ENCODE measurements around the gene RAB31. TPM values are rescaled to one million over a fixed set of nuclear protein-coding genes. Genes with fewer than 3 reads are reported as not detected.
A peak's percentile ranks its signal among the peaks of the same experiment; 100 is the strongest.

RAB31 gene
- total RNA-seq, 3 donors from 2014 or later, result 22.4 to 110 (median 32.4) TPM

GRCh38 chr18:9876212-9876866 is 168.2 kb downstream of the RAB31 start:
- Histone ChIP-seq H3K4me3 (peak overlapping the region in 1 of 3 donors; percentile 21), H3K9me3 (no peaks in the 10 kb centered on the region), H3K27ac (peak overlapping the region in 1 of 2 donors; percentile 17)

DNA sequence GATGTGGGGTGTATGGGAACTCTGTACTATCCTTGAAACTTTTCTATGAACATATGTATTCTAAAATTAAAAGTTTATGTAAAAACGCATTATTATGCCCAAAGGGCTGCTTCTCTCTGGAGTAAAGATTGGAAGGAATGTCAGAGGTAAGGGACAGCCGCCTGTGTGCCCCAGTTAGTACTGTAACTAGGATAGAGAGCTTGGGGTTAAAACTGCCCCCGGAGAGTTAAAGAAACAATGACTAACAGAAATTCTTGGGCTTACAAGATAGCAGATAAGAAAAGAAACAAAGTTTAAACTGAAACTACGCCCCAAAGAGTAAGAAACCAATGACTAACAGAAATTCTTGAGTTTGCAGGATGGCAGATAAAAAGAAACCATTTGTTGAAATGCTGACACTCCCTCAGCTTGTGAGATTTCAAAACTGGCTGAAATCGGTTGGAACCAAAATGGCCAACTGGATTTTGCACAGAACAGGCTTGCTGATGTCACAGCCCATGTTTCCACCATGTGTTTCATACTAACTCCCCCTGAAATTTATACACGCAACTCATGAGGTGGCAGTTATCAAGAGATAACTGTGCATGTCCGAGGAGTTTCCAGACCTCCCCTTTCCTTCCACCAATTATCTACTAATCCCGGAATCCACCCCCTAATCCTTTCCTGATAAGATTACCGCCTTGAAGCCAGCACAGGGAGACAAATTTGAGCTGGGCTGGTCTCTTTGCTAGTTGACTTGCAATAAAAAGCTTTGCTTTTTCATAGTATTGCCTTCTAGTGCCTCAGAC is 169.0 kb downstream of the RAB31 start:
- Histone ChIP-seq H3K9me3 (no peaks in the 10 kb centered on the region), H3K27me3 (no peaks in the 10 kb centered on the region), H3K4me1 (no peaks in the 10 kb centered on the region), H3K36me3 (no peaks in the 10 kb centered on the region), H3K27ac (peak overlapping the region; percentile 3 to 17), H3K4me3 (peak overlapping the region; percentile 1 to 24 (median 21))
- no peak for DNase-seq (ENCODE audit: low spot score in 2 of 2)
- no peak for TF ChIP-seq CTCF (IDR thresholded peaks at IDR 0.05)
- no peak for TF ChIP-seq POLR2AphosphoS5 (IDR thresholded peaks at IDR 0.05)
- intact Hi-C loops (cut with DNase I; ENCODE audit: low total_unique reads), result loop anchor here (1.0 kb wide), 1 partner anchor 10 kb away; no protein-coding TSS in a partner anchor

More at GRCh38 chr18:9876212-9876866, 168.2 kb downstream of the RAB31 start:
- TF ChIP-seq CTCF (IDR thresholded peaks at IDR 0.05) (no peak), POLR2AphosphoS5 (IDR thresholded peaks at IDR 0.05) (no peak), POLR2A (IDR thresholded peaks at IDR 0.05) (no peak)
- no peaks in the 10 kb centered on the region for H3K36me3 ChIP-seq
- no peaks in the 10 kb centered on the region for H3K4me1 ChIP-seq
- intact Hi-C loops (cut with DNase I; ENCODE audit: low total_unique reads), result loop anchor here (1.0 kb wide), 1 partner anchor 9 kb away; no protein-coding TSS in a partner anchor
- no peak for DNase-seq (ENCODE audit: low spot score in 2 of 2)
- H3K27me3 ChIP-seq, result no peaks in the 10 kb centered on the region

DNA sequence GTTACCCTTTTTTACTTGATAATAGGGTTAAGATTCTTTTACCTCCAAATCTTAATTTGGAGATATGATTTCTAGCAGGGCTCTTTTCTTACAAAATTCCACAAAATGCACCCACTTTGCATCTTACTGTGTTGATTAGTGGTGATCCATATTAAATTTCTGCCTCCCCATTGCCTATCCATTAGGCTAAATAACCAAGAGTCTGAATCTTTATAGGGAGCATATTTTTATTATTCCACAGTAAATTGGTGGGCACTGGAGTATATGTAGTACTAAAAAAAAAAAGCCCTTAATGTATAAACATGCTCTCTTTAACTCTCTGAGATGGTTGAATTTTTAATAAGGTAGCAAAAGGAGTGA is 169.5 kb downstream of the RAB31 start:
- no peaks in the 10 kb centered on the region for H3K4me1 ChIP-seq
- peak overlapping the region in 1 of 2 donors; percentile 3 for H3K27ac ChIP-seq
- H3K36me3 ChIP-seq, result no peaks in the 10 kb centered on the region
- intact Hi-C loops (cut with DNase I; ENCODE audit: low total_unique reads), result no loop called here
- DNase-seq (ENCODE audit: low spot score in 2 of 2), result no peak
- peak overlapping the region in 1 of 3 donors; percentile 4 for H3K4me3 ChIP-seq
- H3K9me3 ChIP-seq, result no peaks in the 10 kb centered on the region
- TF ChIP-seq POLR2AphosphoS5 (IDR thresholded peaks at IDR 0.05) (no peak), POLR2A (IDR thresholded peaks at IDR 0.05) (no peak), CTCF (IDR thresholded peaks at IDR 0.05) (no peak)
- no peaks in the 10 kb centered on the region for H3K27me3 ChIP-seq

DNA sequence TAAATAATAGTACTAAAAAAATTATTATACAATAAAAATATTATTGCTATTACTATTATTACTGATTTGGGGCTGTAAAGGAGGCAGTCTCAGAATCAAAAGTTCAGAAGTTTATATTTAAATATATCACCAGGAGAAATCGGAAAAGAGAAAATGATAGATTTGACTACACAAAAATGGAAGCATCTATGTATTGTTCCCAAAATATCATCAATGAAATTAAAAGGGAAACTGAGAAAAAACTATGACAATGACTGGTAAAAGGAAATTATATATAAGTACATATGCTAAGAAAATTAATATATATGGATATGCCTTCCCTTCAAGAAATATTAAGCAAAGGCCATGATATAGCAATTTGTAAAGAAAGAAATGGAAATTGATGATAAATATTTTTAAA is 170.0 kb downstream of the RAB31 start:
- Histone ChIP-seq H3K4me3 (no peak overlapping the region), H3K36me3 (no peaks in the 10 kb centered on the region), H3K4me1 (no peaks in the 10 kb centered on the region), H3K9me3 (no peaks in the 10 kb centered on the region), H3K27me3 (no peaks in the 10 kb centered on the region), H3K27ac (no peak overlapping the region)
- no peak for TF ChIP-seq POLR2AphosphoS5 (IDR thresholded peaks at IDR 0.05)
- intact Hi-C loops (cut with DNase I; ENCODE audit: low total_unique reads), result no loop called here
- DNase-seq (ENCODE audit: low spot score in 2 of 2), result no peak

- H3K4me1 ChIP-seq, result no peaks in the 10 kb centered on the region
- TF ChIP-seq POLR2AphosphoS5 (IDR thresholded peaks at IDR 0.05) (no peak), CTCF (IDR thresholded peaks at IDR 0.05) (no peak), POLR2A (IDR thresholded peaks at IDR 0.05) (no peak)
- H3K4me3 ChIP-seq, result no peak overlapping the region
- no peaks in the 10 kb centered on the region for H3K9me3 ChIP-seq
- no peak for DNase-seq (ENCODE audit: low spot score in 2 of 2)
- no peak overlapping the region for H3K27ac ChIP-seq
- no peaks in the 10 kb centered on the region for H3K36me3 ChIP-seq
- intact Hi-C loops (cut with DNase I; ENCODE audit: low total_unique reads), result no loop called here
- no peaks in the 10 kb centered on the region for H3K27me3 ChIP-seq
Measured at GRCh38 chr18:9878783-9879242, 170.7 kb downstream of the RAB31 start.

Data from breast epithelium (tissue), 4 donors.